Neural cell (in vitro differentiated cells): ENCODE results near the gene CD99. TPM values are rescaled to one million over a fixed set of nuclear protein-coding genes. Genes with fewer than 3 reads are reported as not detected.

Experiments
- H2AFZ ChIP-seq: fragments of 200-600, 300-800 bp; sonication (generic), shearing (Covaris generic); 2 replicates; pipeline ENCODE4 v1.6.0; 2014; ENCODE audit warnings: low read depth, mild to moderate bottlenecking, antibody characterized with exemption, low read length, moderate library complexity
- H3F3A ChIP-seq: fragments of 200-600 bp; shearing (Covaris generic); 2 replicates; pipeline ENCODE4 v1.6.1; 2016; ENCODE audit warnings: mild to moderate bottlenecking, moderate library complexity, mixed read lengths, antibody characterized with exemption, low read length; ENCODE audit not compliant: insufficient read depth, poor library complexity, severe bottlenecking
- H3K27ac ChIP-seq: fragments of 200-600, 300-800 bp; sonication (generic), shearing (Covaris generic); 2 replicates; pipeline ENCODE4 v1.5.1; 2014; ENCODE audit warnings: mild to moderate bottlenecking, low read length, moderate library complexity
- H3K27me3 ChIP-seq: fragments of 300-800, 200-600 bp; sonication (generic), shearing (Covaris generic); 2 replicates; pipeline ENCODE4 v1.6.0; 2014; ENCODE audit warnings: mild to moderate bottlenecking, low read depth, low read length, moderate library complexity; ENCODE audit not compliant: insufficient read depth
- H3K36me3 ChIP-seq: fragments of 300-800, 200-600 bp; sonication (generic), shearing (Covaris generic); 2 replicates; pipeline ENCODE4 v1.5.1; 2014; ENCODE audit warnings: mild to moderate bottlenecking, antibody characterized with exemption, low read length, moderate library complexity; ENCODE audit not compliant: insufficient read depth
- H3K4me2 ChIP-seq: fragments of 300-800, 200-600 bp; sonication (generic), shearing (Covaris generic); 2 replicates; pipeline ENCODE4 v1.6.0; 2014; ENCODE audit warnings: mild to moderate bottlenecking, low read length
- H3K4me3 ChIP-seq: fragments of 300-800, 200-600 bp; sonication (generic), shearing (Covaris generic); 2 replicates; pipeline ENCODE4 v1.5.1; 2014; ENCODE audit warnings: mild to moderate bottlenecking, low read length, moderate library complexity
- H3K79me2 ChIP-seq: fragments of 200-600 bp; shearing (Covaris generic); replicated peaks from 2 replicates; pipeline ENCODE4 v1.6.0; 2014; ENCODE audit warnings: mild to moderate bottlenecking, low read length, moderate library complexity; ENCODE audit not compliant: insufficient read depth
- H3K9ac ChIP-seq: fragments of 300-800, 200-600 bp; sonication (generic), shearing (Covaris generic); 2 replicates; pipeline ENCODE4 v1.6.1; 2016; ENCODE audit warnings: mild to moderate bottlenecking, low read length, mixed read lengths
- H3K9me2 ChIP-seq: fragments of 200-600 bp; shearing (Covaris generic); 2 replicates; pipeline ENCODE4 v1.6.1; 2016; ENCODE audit warnings: mild to moderate bottlenecking, low read length, mixed read lengths; ENCODE audit not compliant: insufficient read depth
- H3K9me3 ChIP-seq: fragments of 200-600, 300-800 bp; sonication (generic), shearing (Covaris generic); 2 replicates; pipeline ENCODE4 v1.6.1; 2016; ENCODE audit warnings: mild to moderate bottlenecking, mixed run types, low read length, moderate library complexity, mixed read lengths
- H4K20me1 ChIP-seq: fragments of 200-600 bp; shearing (Covaris generic); 2 replicates; pipeline ENCODE4 v1.6.1; 2016; ENCODE audit warnings: mild to moderate bottlenecking, mixed run types; ENCODE audit not compliant: insufficient read depth
- EP300 ChIP-seq: fragments of 450-650 bp; conservative IDR thresholded peaks from 2 replicates; pipeline ENCODE4 v1.6.1; 2014; ENCODE audit warnings: antibody characterized with exemption, mild to moderate bottlenecking, moderate library complexity; ENCODE audit not compliant: poor library complexity, severe bottlenecking
- EZH2 ChIP-seq: fragments of 200-600, 300-800 bp; shearing (Covaris generic), sonication (generic); IDR thresholded peaks from 2 replicates; pipeline ENCODE4 v1.6.1; 2014; ENCODE audit warnings: antibody characterized with exemption, low read length, borderline replicate concordance, mild to moderate bottlenecking; ENCODE audit not compliant: insufficient read depth, poor library complexity, severe bottlenecking
- MXI1 ChIP-seq: fragments of 450-650 bp; conservative IDR thresholded peaks from 2 replicates; pipeline ENCODE4 v1.6.1; 2014; ENCODE audit warnings: antibody characterized with exemption, mild to moderate bottlenecking; ENCODE audit not compliant: poor library complexity, severe bottlenecking
- POLR2AphosphoS5 ChIP-seq: IDR thresholded peaks from 2 replicates; pipeline ENCODE4 v1.6.1; 2012
- RAD21 ChIP-seq: fragments of 450-650 bp; conservative IDR thresholded peaks from 2 replicates; pipeline ENCODE4 v1.6.1; 2014; ENCODE audit warnings: antibody characterized with exemption, mild to moderate bottlenecking, moderate library complexity
- SMC3 ChIP-seq: fragments of 450-650 bp; conservative IDR thresholded peaks from 2 replicates; pipeline ENCODE4 v1.6.1; 2014; ENCODE audit warnings: antibody characterized with exemption, mild to moderate bottlenecking, moderate library complexity; ENCODE audit not compliant: poor library complexity
- TAF1 ChIP-seq: IDR thresholded peaks from 2 replicates; pipeline ENCODE4 v1.6.1; 2012; ENCODE audit warnings: low read depth
- polyA plus RNA-seq: library from polyadenylated mRNA; depleted of rRNA; stranded (reverse); fragments of >200 nt; gene quantifications from 2 replicates; pipeline ENCODE4 v1.2.3, GENCODE V29; 2014
- TF ChIP-seq, protein P1 (sequence below): IDR thresholded peaks from 2 replicates; pipeline ENCODE4 v1.6.1; 2012; ENCODE audit warnings: borderline replicate concordance
- TF ChIP-seq, protein P2 (sequence below): fragments of 450-650 bp; IDR thresholded peaks from 2 replicates; pipeline ENCODE4 v1.5.1; 2014; ENCODE audit warnings: antibody characterized with exemption, mild to moderate bottlenecking, moderate library complexity; ENCODE audit not compliant: poor library complexity, severe bottlenecking

CD99 gene
- polyA plus RNA-seq, 1 donor from 2014 or later: 6.6 TPM

DNA sequence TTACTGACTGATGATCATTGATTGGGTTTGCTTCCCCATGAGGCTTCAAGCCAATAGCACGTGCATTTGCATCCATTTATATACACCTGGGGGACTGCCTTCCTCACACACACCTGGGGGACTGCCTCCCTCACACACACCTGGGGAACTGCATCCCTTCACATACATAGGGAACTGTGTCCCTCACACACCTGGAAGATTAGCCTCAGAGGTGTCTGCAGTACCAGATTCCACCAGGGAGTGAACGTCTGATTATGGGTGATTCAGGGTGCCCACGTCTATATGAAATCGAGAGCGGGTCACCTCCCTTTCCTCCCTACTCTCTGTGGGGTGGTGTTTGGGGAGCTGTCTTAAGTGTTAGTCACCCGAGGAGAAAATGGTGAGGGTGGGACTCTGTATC, 16.9 kb downstream of the CD99 start:
- Histone ChIP-seq H3K27me3 (no peaks in the 10 kb centered on the region), H4K20me1 (no peaks in the 10 kb centered on the region), H3K27ac (no peak overlapping the region), H2AFZ (no peak overlapping the region), H3K9ac (no peak overlapping the region), H3K79me2 (no peaks in the 10 kb centered on the region), H3K36me3 (no peaks in the 10 kb centered on the region), H3K4me2 (no peak overlapping the region), H3K9me2 (no peaks in the 10 kb centered on the region), H3F3A (no peaks in the 10 kb centered on the region), H3K4me3 (no peak overlapping the region), H3K9me3 (no peaks in the 10 kb centered on the region)
- TF ChIP-seq, protein P1, sequence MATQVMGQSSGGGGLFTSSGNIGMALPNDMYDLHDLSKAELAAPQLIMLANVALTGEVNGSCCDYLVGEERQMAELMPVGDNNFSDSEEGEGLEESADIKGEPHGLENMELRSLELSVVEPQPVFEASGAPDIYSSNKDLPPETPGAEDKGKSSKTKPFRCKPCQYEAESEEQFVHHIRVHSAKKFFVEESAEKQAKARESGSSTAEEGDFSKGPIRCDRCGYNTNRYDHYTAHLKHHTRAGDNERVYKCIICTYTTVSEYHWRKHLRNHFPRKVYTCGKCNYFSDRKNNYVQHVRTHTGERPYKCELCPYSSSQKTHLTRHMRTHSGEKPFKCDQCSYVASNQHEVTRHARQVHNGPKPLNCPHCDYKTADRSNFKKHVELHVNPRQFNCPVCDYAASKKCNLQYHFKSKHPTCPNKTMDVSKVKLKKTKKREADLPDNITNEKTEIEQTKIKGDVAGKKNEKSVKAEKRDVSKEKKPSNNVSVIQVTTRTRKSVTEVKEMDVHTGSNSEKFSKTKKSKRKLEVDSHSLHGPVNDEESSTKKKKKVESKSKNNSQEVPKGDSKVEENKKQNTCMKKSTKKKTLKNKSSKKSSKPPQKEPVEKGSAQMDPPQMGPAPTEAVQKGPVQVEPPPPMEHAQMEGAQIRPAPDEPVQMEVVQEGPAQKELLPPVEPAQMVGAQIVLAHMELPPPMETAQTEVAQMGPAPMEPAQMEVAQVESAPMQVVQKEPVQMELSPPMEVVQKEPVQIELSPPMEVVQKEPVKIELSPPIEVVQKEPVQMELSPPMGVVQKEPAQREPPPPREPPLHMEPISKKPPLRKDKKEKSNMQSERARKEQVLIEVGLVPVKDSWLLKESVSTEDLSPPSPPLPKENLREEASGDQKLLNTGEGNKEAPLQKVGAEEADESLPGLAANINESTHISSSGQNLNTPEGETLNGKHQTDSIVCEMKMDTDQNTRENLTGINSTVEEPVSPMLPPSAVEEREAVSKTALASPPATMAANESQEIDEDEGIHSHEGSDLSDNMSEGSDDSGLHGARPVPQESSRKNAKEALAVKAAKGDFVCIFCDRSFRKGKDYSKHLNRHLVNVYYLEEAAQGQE: no peak
- no peak for TF ChIP-seq SMC3
- no peak for TF ChIP-seq EZH2
- TF ChIP-seq TAF1: no peak
- no peak for TF ChIP-seq RAD21
- TF ChIP-seq EP300: no peak
- no peak for TF ChIP-seq MXI1
- TF ChIP-seq POLR2AphosphoS5: no peak
- TF ChIP-seq, protein P2, sequence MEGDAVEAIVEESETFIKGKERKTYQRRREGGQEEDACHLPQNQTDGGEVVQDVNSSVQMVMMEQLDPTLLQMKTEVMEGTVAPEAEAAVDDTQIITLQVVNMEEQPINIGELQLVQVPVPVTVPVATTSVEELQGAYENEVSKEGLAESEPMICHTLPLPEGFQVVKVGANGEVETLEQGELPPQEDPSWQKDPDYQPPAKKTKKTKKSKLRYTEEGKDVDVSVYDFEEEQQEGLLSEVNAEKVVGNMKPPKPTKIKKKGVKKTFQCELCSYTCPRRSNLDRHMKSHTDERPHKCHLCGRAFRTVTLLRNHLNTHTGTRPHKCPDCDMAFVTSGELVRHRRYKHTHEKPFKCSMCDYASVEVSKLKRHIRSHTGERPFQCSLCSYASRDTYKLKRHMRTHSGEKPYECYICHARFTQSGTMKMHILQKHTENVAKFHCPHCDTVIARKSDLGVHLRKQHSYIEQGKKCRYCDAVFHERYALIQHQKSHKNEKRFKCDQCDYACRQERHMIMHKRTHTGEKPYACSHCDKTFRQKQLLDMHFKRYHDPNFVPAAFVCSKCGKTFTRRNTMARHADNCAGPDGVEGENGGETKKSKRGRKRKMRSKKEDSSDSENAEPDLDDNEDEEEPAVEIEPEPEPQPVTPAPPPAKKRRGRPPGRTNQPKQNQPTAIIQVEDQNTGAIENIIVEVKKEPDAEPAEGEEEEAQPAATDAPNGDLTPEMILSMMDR: no peak

DNA sequence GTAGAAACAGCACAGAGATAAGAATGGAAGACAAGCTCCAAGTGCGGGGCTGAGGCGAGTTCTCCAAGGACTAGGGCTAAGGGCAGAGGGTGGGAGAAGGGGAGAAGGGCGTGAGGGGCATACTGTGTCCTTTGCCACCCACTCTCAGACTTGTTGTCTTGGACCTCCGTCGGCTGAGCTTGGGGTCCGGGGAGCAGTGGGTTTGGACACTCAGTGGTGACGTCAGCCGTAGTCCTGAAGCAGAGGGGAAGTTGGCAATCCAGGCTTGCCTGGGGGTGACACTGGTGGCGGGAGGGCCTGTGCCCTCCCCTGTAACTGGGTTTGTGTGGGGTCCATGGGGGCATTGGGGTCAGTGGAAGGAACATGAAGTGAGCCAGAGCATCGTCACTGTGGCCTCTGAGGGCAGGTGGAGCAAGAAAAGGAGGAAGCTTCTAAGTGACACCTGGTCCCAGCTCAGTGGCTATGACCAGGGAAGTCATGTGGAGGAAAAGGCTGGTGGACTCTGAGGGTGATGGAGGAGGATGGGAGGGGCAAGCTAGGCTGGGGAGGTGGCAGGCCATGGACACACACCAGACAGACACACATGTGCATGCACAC, 17.6 kb downstream of the CD99 start:
- Histone ChIP-seq H3K9ac (no peak overlapping the region), H3K27me3 (no peaks in the 10 kb centered on the region), H3K9me2 (no peaks in the 10 kb centered on the region), H3F3A (no peaks in the 10 kb centered on the region), H4K20me1 (no peaks in the 10 kb centered on the region), H3K79me2 (no peaks in the 10 kb centered on the region), H3K9me3 (no peaks in the 10 kb centered on the region), H3K4me2 (no peak overlapping the region), H3K36me3 (no peaks in the 10 kb centered on the region), H3K27ac (no peak overlapping the region), H2AFZ (no peak overlapping the region), H3K4me3 (no peak overlapping the region)
- no peak for TF ChIP-seq SMC3
- TF ChIP-seq, protein P1: no peak
- no peak for TF ChIP-seq TAF1
- no peak for TF ChIP-seq RAD21
- TF ChIP-seq POLR2AphosphoS5: no peak
- TF ChIP-seq EP300: no peak
- TF ChIP-seq, protein P2: no peak
- TF ChIP-seq MXI1: no peak
- no peak for TF ChIP-seq EZH2
